Trophoblast cell (in vitro differentiated cells and primary cell): ENCODE data around the gene TNNC1.

Experiments
- DNase-seq, 2 donors: peaks; one replicate each; pipeline ENCODE4 v3.0.0-alpha.2; 2016
- H2AFZ ChIP-seq: 2 replicates; pipeline ENCODE4 v1.6.1; 2013; ENCODE audit warnings: low read length, moderate library complexity, mild to moderate bottlenecking; ENCODE audit not compliant: insufficient read depth, poor library complexity
- H2AK5ac ChIP-seq: 2 replicates; pipeline ENCODE4 v1.6.1; 2013; ENCODE audit warnings: mild to moderate bottlenecking, low read length
- H2BK120ac ChIP-seq: 2 replicates; pipeline ENCODE4 v1.6.1; 2013; ENCODE audit warnings: low read length, mild to moderate bottlenecking, moderate library complexity; ENCODE audit not compliant: insufficient read depth, poor library complexity
- H2BK12ac ChIP-seq: 2 replicates; pipeline ENCODE4 v1.6.1; 2013; ENCODE audit warnings: mild to moderate bottlenecking, low read length, moderate library complexity
- H2BK5ac ChIP-seq: 2 replicates; pipeline ENCODE4 v1.6.1; 2013; ENCODE audit warnings: low read length, low read depth, moderate library complexity, mild to moderate bottlenecking; ENCODE audit not compliant: poor library complexity
- H3K14ac ChIP-seq: 2 replicates; pipeline ENCODE4 v1.6.1; 2013; ENCODE audit warnings: mild to moderate bottlenecking, low read length
- H3K18ac ChIP-seq: 2 replicates; pipeline ENCODE4 v1.6.1; 2013; ENCODE audit warnings: mild to moderate bottlenecking, low read length
- H3K23ac ChIP-seq: 2 replicates; pipeline ENCODE4 v1.6.1; 2013; ENCODE audit warnings: low read length
- H3K27ac ChIP-seq: 2 replicates; pipeline ENCODE4 v1.5.1; 2013; ENCODE audit warnings: low read depth, mild to moderate bottlenecking, inconsistent platforms, low read length, moderate library complexity
- H3K27me3 ChIP-seq: 2 replicates; pipeline ENCODE4 v1.6.1; 2013; ENCODE audit warnings: inconsistent platforms, mild to moderate bottlenecking, low read length, moderate library complexity; ENCODE audit not compliant: insufficient read depth
- H3K36me3 ChIP-seq, 2 experiments: 1 replicate in 1 of 2; 2 replicates in 1 of 2; pipeline ENCODE4 v1.6.1; 2013; ENCODE audit warnings: low read length in 2 of 2, mild to moderate bottlenecking in 2 of 2, moderate library complexity in 1 of 2; ENCODE audit not compliant: insufficient read depth in 2 of 2, control insufficient read depth in 1 of 2
- H3K4ac ChIP-seq: 2 replicates; pipeline ENCODE4 v1.6.1; 2013; ENCODE audit warnings: low read depth, mild to moderate bottlenecking, low read length, moderate library complexity
- H3K4me1 ChIP-seq, 2 experiments: 1 replicate in 1 of 2; 2 replicates in 1 of 2; pipeline ENCODE4 v1.6.1; 2013; ENCODE audit warnings: low read length in 2 of 2, mild to moderate bottlenecking in 2 of 2, moderate library complexity in 1 of 2; ENCODE audit not compliant: insufficient read depth in 2 of 2, control insufficient read depth in 1 of 2
- H3K4me2 ChIP-seq: 2 replicates; pipeline ENCODE4 v1.6.1; 2013; ENCODE audit warnings: inconsistent platforms, mild to moderate bottlenecking, low read length, moderate library complexity
- H3K4me3 ChIP-seq: 2 replicates; pipeline ENCODE4 v1.5.1; 2013; ENCODE audit warnings: mild to moderate bottlenecking, low read depth, low read length, inconsistent platforms
- H3K79me1 ChIP-seq: one replicate; pipeline ENCODE4 v1.6.1; 2013; ENCODE audit warnings: low read length
- H3K79me2 ChIP-seq: 2 replicates; pipeline ENCODE4 v1.6.1; 2013; ENCODE audit warnings: low read length, mild to moderate bottlenecking; ENCODE audit not compliant: control insufficient read depth, insufficient read depth, poor library complexity
- H3K9ac ChIP-seq: 2 replicates; pipeline ENCODE4 v1.6.1; 2013; ENCODE audit warnings: mild to moderate bottlenecking, low read length
- H3K9me3 ChIP-seq: 2 replicates; pipeline ENCODE4 v1.6.1; 2013; ENCODE audit warnings: low read depth, mild to moderate bottlenecking, control low read depth, inconsistent platforms, low read length; ENCODE audit not compliant: insufficient read depth
- H4K12ac ChIP-seq: 2 replicates; pipeline ENCODE4 v1.6.1; 2013; ENCODE audit warnings: low read depth, mild to moderate bottlenecking, low read length, moderate library complexity
- H4K8ac ChIP-seq: 2 replicates; pipeline ENCODE4 v1.6.1; 2013; ENCODE audit warnings: low read depth, mild to moderate bottlenecking, low read length, moderate library complexity
- H4K91ac ChIP-seq: one replicate; pipeline ENCODE4 v1.6.1; 2013; ENCODE audit warnings: low read depth, mild to moderate bottlenecking, low read length, moderate library complexity
- WGBS: extraction: QIAGEN DNeasy Blood & Tissue Kit; methylation state at CpG from one replicate; pipeline ENCODE4 v1.1.7; 2013; ENCODE audit warnings: missing lambda C conversion rate; ENCODE audit not compliant: insufficient read length, insufficient coverage; ENCODE audit errors: extremely low coverage; 5-methylcytosine and 5-hydroxymethylcytosine counted together

Gene TNNC1

GRCh38 chr3:52498137-52499054 lies 44.6 kb upstream of the TNNC1 start:
- Histone ChIP-seq H3K9ac (no peak overlapping the region), H4K91ac (no peak overlapping the region), H4K8ac (no peak overlapping the region), H3K79me2 (no peaks in the 10 kb centered on the region), H2BK120ac (no peak overlapping the region), H3K27ac (no peak overlapping the region), H3K36me3 (peaks cover 0 to 2% of the 10 kb centered on the region in 2 experiments), H3K23ac (no peak overlapping the region), H3K4me3 (no peak overlapping the region), H3K79me1 (no peaks in the 10 kb centered on the region), H2BK5ac (no peak overlapping the region), H4K12ac (no peak overlapping the region), H2BK12ac (no peak overlapping the region), H2AK5ac (no peak overlapping the region), H3K18ac (no peak overlapping the region), H3K9me3 (no peaks in the 10 kb centered on the region), H2AFZ (no peak overlapping the region), H3K4ac (no peak overlapping the region), H3K4me1 (no peaks in the 10 kb centered on the region), H3K4me2 (no peak overlapping the region), H3K27me3 (no peaks in the 10 kb centered on the region), H3K14ac (no peak overlapping the region)
- WGBS: no CpG with 5 or more reads among the region's 24 CpGs
- DNase-seq: peak in 1 of 2 donors; percentile 36

GRCh38 chr3:52495777-52496602 lies 42.1 kb upstream of the TNNC1 start:
- Histone ChIP-seq H2BK5ac (no peak overlapping the region), H3K4me2 (no peak overlapping the region), H2BK120ac (no peak overlapping the region), H3K79me1 (no peaks in the 10 kb centered on the region), H2AFZ (no peak overlapping the region), H3K27ac (no peak overlapping the region), H3K36me3 (peaks cover 22 to 26% of the 10 kb centered on the region in 2 experiments), H3K4me3 (no peak overlapping the region), H4K8ac (no peak overlapping the region), H3K79me2 (no peaks in the 10 kb centered on the region), H4K91ac (no peak overlapping the region), H3K23ac (no peak overlapping the region), H3K9ac (no peak overlapping the region), H2AK5ac (no peak overlapping the region), H3K4ac (no peak overlapping the region), H3K18ac (no peak overlapping the region), H3K9me3 (no peaks in the 10 kb centered on the region), H4K12ac (no peak overlapping the region), H2BK12ac (no peak overlapping the region), H3K27me3 (no peaks in the 10 kb centered on the region), H3K14ac (no peak overlapping the region), H3K4me1 (no peaks in the 10 kb centered on the region)
- no CpG with 5 or more reads among the region's 16 CpGs for WGBS
- peak; percentile 38 to 44 for DNase-seq

GRCh38 chr3:52494886-52495495 lies 41.1 kb upstream of the TNNC1 start, which contains the start of gene STAB1:
Gene STAB1 (plus strand): TSS chr3:52495338. CDS start chr3:52495414, 76 bp downstream.
- no CpG with 5 or more reads among the region's 25 CpGs for WGBS
- no peaks in the 10 kb centered on the region for H3K79me1 ChIP-seq

GRCh38 chr3:52494445-52494844 lies 40.6 kb upstream of the TNNC1 start:
- no CpG with 5 or more reads among the region's 7 CpGs for WGBS
- no peak overlapping the region for H4K91ac ChIP-seq

More at GRCh38 chr3:52494886-52495495, 41.1 kb upstream of the TNNC1 start, which contains the start of gene STAB1:
- Histone ChIP-seq H2BK5ac (no peak within 1 kb of the TSS), H2BK120ac (no peak within 1 kb of the TSS), H4K12ac (no peak within 1 kb of the TSS), H2AFZ (no peak within 1 kb of the TSS), H4K91ac (no peak within 1 kb of the TSS), H3K23ac (no peak within 1 kb of the TSS), H3K79me2 (no peaks in the 10 kb centered on the region), H3K4me3 (no peak within 1 kb of the TSS), H3K36me3 (peaks cover 32 to 36% of the 10 kb centered on the region in 2 experiments), H4K8ac (no peak within 1 kb of the TSS), H3K4ac (no peak within 1 kb of the TSS), H3K4me1 (no peaks in the 10 kb centered on the region), H3K18ac (no peak within 1 kb of the TSS), H3K9ac (no peak within 1 kb of the TSS), H3K27ac (no peak within 1 kb of the TSS), H3K9me3 (no peaks in the 10 kb centered on the region), H3K4me2 (no peak within 1 kb of the TSS), H3K27me3 (no peaks in the 10 kb centered on the region), H3K14ac (no peak within 1 kb of the TSS), H2AK5ac (no peak within 1 kb of the TSS), H2BK12ac (no peak within 1 kb of the TSS)
- no peak for DNase-seq

More at GRCh38 chr3:52494445-52494844, 40.6 kb upstream of the TNNC1 start:
- Histone ChIP-seq H2BK5ac (no peak overlapping the region), H3K27me3 (no peaks in the 10 kb centered on the region), H3K18ac (no peak overlapping the region), H3K27ac (no peak overlapping the region), H3K23ac (no peak overlapping the region), H2BK120ac (no peak overlapping the region), H3K79me1 (no peaks in the 10 kb centered on the region), H3K14ac (no peak overlapping the region), H3K4me1 (no peaks in the 10 kb centered on the region), H3K4ac (no peak overlapping the region), H2BK12ac (no peak overlapping the region), H3K9me3 (no peaks in the 10 kb centered on the region), H2AK5ac (no peak overlapping the region), H2AFZ (no peak overlapping the region), H3K9ac (no peak overlapping the region), H4K8ac (no peak overlapping the region), H3K36me3 (peaks cover 38 to 41% of the 10 kb centered on the region in 2 experiments), H3K4me3 (no peak overlapping the region), H4K12ac (no peak overlapping the region), H3K79me2 (no peaks in the 10 kb centered on the region), H3K4me2 (no peak overlapping the region)
- DNase-seq: no peak
